Mucosa of descending colon (tissue), 3 donors: ENCODE data around the gene WFDC12. TPM values are rescaled to one million over a fixed set of nuclear protein-coding genes. Genes with fewer than 3 reads are reported as not detected.

Experiments
- ATAC-seq: fragments of 200-7000 bp; cut with Tn5 transposase; one replicate; pipeline ENCODE4 v1.9.1; 2020; ENCODE audit warnings: mild to moderate bottlenecking, moderate library complexity
- DNase-seq, 3 donors: peaks; one replicate each; pipeline ENCODE4 v3.0.0-alpha.2; 2020
- H3K36me3 ChIP-seq: fragments of 200-600 bp; one replicate; pipeline ENCODE4 v1.8.0; 2021; ENCODE audit warnings: low read depth, mild to moderate bottlenecking
- H3K4me1 ChIP-seq: fragments of 200-600 bp; one replicate; pipeline ENCODE4 v1.8.0; 2021; ENCODE audit warnings: low read depth, mild to moderate bottlenecking
- H3K4me3 ChIP-seq: fragments of 200-600 bp; one replicate; pipeline ENCODE4 v1.8.0; 2021; ENCODE audit warnings: mild to moderate bottlenecking
- H3K9me3 ChIP-seq: fragments of 200-600 bp; one replicate; pipeline ENCODE4 v1.8.0; 2021; ENCODE audit warnings: mild to moderate bottlenecking
- intact Hi-C, 2 donors: fragments of 100-400 bp; cut with DNase I in 1 of 2; cut with micrococcal nuclease in 1 of 2; formaldehyde crosslinking; loops; one replicate each; pipeline versions ENCODE4 v1.11.0 to v1.11.1; 2022; cut with DNase I, micrococcal nuclease
- total RNA-seq, 3 donors: library from RNA; stranded (reverse); fragmentation: NEBNext Ultra II Directional in 2 of 3; extraction: Animal tissue kit (Norgen Biotek cat#: 25700) in 2 of 3; gene quantifications; one replicate each; pipeline versions ENCODE4 v1.2.1 to v1.2.4, GENCODE V29; 2021 to 2023
- TF ChIP-seq, protein P1 (sequence below): fragments of 200-600 bp; IDR thresholded peaks from one replicate; pipeline ENCODE4 v1.8.0; 2022; ENCODE audit warnings: antibody characterized with exemption, mild to moderate bottlenecking
- donor health status: DM: no; HTN: no; CAD: no; lungs with moderate emphysema.
- donor health status: DM: no; HTN: no; CAD: no.
- donor health status: DM: no; HTN: yes; CAD: no.

The WFDC12 gene
- total RNA-seq, 3 donors from 2014 or later, result not detected

DNA sequence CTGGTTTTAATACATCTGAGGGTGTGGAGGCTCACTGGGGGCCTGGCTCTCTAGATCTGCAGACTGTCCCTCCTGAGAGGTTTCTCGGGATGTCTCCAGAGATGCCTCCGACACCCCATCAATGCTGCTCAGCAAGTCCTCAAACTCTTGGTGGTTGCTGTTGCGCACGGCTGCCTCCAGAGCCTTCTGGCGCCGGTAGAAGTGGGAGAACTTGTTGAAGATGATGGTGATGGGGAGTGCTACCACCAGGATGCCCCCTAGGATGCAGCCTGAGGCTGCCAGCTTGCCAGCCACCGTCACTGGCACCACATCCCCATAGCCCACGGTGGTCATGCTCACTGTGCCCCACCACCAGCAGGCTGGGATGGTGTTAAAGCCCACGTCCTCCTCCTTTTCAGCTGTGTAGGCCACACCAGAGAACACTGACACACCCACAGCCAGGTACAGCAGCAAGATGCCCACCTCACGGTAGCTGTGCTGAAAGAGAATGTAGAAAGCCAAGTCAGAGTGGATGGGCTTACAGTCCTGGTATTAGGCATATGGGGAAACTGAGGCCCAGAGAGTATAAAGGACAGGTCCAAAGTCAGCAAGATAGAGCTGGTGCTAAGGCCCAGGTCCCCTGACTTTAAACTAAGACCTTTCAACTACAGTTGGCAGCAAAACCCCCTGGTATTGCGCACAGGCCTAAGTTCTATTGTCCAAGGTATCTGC, 29.2 kb downstream of the WFDC12 start:
- ATAC-seq (no peak), DNase-seq (no peak)
- no peaks in the 10 kb centered on the region for H3K9me3 ChIP-seq
- intact Hi-C loops, result no loop called here
- no peak overlapping the region for H3K4me3 ChIP-seq
- no peaks in the 10 kb centered on the region for H3K4me1 ChIP-seq
- TF ChIP-seq, protein P1, sequence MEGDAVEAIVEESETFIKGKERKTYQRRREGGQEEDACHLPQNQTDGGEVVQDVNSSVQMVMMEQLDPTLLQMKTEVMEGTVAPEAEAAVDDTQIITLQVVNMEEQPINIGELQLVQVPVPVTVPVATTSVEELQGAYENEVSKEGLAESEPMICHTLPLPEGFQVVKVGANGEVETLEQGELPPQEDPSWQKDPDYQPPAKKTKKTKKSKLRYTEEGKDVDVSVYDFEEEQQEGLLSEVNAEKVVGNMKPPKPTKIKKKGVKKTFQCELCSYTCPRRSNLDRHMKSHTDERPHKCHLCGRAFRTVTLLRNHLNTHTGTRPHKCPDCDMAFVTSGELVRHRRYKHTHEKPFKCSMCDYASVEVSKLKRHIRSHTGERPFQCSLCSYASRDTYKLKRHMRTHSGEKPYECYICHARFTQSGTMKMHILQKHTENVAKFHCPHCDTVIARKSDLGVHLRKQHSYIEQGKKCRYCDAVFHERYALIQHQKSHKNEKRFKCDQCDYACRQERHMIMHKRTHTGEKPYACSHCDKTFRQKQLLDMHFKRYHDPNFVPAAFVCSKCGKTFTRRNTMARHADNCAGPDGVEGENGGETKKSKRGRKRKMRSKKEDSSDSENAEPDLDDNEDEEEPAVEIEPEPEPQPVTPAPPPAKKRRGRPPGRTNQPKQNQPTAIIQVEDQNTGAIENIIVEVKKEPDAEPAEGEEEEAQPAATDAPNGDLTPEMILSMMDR, result no peak
- no peaks in the 10 kb centered on the region for H3K36me3 ChIP-seq

DNA sequence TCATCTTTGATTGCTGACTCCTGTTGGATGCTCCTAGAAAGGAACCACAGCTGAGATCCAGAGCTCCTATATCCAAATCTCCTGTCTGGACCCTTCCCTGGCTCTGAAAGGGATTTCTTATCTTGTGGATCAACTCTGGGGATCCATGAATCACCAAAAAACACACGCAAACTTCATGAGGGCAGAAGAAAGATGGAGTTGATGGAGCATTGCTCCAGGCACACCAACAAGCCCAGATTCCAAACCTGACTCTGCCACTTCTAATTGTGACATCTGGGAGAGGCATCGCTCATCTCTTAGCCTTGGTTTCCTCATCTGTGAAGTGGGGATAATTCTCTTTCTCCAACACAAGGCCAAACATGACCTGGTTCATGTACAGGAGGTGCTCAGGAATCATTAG, 30.1 kb downstream of the WFDC12 start:
- TF ChIP-seq, protein P1, result no peak
- no peaks in the 10 kb centered on the region for H3K36me3 ChIP-seq
- H3K4me3 ChIP-seq, result no peak overlapping the region
- H3K4me1 ChIP-seq, result no peaks in the 10 kb centered on the region
- intact Hi-C loops, result no loop called here
- H3K9me3 ChIP-seq, result no peaks in the 10 kb centered on the region
- ATAC-seq (no peak), DNase-seq (no peak)

DNA sequence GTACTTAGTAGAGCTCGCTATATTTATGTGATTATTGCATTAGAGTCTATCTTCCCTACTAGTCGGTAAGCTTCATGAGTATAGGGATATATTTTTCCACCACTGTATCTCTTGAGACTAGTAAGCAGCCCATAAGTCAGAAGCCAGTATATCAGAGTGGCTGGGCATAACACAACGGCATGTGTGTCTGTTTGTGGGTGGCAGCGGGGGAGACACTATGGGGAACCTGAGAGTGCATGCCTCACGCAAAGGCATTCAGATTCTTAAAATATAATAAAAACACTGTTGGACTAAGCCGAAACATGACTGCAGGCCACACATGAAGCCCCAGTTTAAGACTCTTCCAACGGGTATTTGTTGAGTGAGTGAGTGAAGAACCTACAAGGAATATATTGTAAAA, 31.4 kb downstream of the WFDC12 start:
- ATAC-seq (no peak), DNase-seq (no peak)
- no peaks in the 10 kb centered on the region for H3K4me1 ChIP-seq
- no peak overlapping the region for H3K4me3 ChIP-seq
- H3K36me3 ChIP-seq, result no peaks in the 10 kb centered on the region
- intact Hi-C loops, result no loop called here
- TF ChIP-seq, protein P1, result no peak
- H3K9me3 ChIP-seq, result no peaks in the 10 kb centered on the region

- DNase-seq (no peak), ATAC-seq (no peak)
- Histone ChIP-seq H3K9me3 (no peaks in the 10 kb centered on the region), H3K4me1 (no peaks in the 10 kb centered on the region), H3K36me3 (no peaks in the 10 kb centered on the region), H3K4me3 (no peak overlapping the region)
- TF ChIP-seq, protein P1, result no peak
- intact Hi-C loops, result no loop called here
Observed at GRCh38 chr20:45091366-45091765, 32.9 kb downstream of the WFDC12 start.

GRCh38 chr20:45090481-45090880, 33.8 kb downstream of the WFDC12 start:
- intact Hi-C loops, result no loop called here
- H3K9me3 ChIP-seq, result no peaks in the 10 kb centered on the region
- TF ChIP-seq, protein P1, result no peak
- H3K4me1 ChIP-seq, result no peaks in the 10 kb centered on the region
- DNase-seq, result no peak
- no peak for ATAC-seq
- no peak overlapping the region for H3K4me3 ChIP-seq
- H3K36me3 ChIP-seq, result no peaks in the 10 kb centered on the region

GRCh38 chr20:45088247-45088646, 36.0 kb downstream of the WFDC12 start:
- DNase-seq, result no peak
- Histone ChIP-seq H3K4me3 (no peak overlapping the region), H3K36me3 (no peaks in the 10 kb centered on the region), H3K4me1 (no peaks in the 10 kb centered on the region), H3K9me3 (no peaks in the 10 kb centered on the region)
- TF ChIP-seq, protein P1, result no peak
- intact Hi-C loops, result no loop called here
- no peak for ATAC-seq
